Measurements from ENCODE around the gene HIVEP3. TPM values are rescaled to one million over a fixed set of nuclear protein-coding genes. Genes with fewer than 3 reads are reported as not detected.

Gene HIVEP3
- polyA plus RNA-seq, 3 donors, result 3.3 to 4.0 (median 3.7) TPM

- DNase-seq, result no peak
Measured at GRCh38 chr1:41789661-41790330, 128.9 kb downstream of the HIVEP3 start.

GRCh38 chr1:41788427-41788826 lies 130.3 kb downstream of the HIVEP3 start:
- no peak for DNase-seq

GRCh38 chr1:41784531-41785274 lies 134.0 kb downstream of the HIVEP3 start:
- DNase-seq, result no peak

- peak; percentile 75 for DNase-seq
Measured at GRCh38 chr1:41783189-41783639, 135.5 kb downstream of the HIVEP3 start.

GRCh38 chr1:41780916-41781315 lies 137.8 kb downstream of the HIVEP3 start:
- DNase-seq, result no peak

- no peak for DNase-seq
Measured at GRCh38 chr1:41780322-41780721, 138.4 kb downstream of the HIVEP3 start.

GRCh38 chr1:41779360-41779759 lies 139.4 kb downstream of the HIVEP3 start:
- no peak for DNase-seq

GRCh38 chr1:41777695-41778094 lies 141.0 kb downstream of the HIVEP3 start:
- no peak for DNase-seq

- DNase-seq, result no peak
Measured at GRCh38 chr1:41776891-41777441, 141.8 kb downstream of the HIVEP3 start.

GRCh38 chr1:41775956-41776585 lies 142.7 kb downstream of the HIVEP3 start:
- no peak for DNase-seq

- no peak for DNase-seq
Measured at GRCh38 chr1:41774471-41774990, 144.2 kb downstream of the HIVEP3 start.

- no peak for DNase-seq
Measured at GRCh38 chr1:41773842-41774241, 144.9 kb downstream of the HIVEP3 start.

- no peak for DNase-seq
Measured at GRCh38 chr1:41773144-41773591, 145.6 kb downstream of the HIVEP3 start.

- no peak for DNase-seq
Measured at GRCh38 chr1:41769068-41769467, 149.7 kb downstream of the HIVEP3 start.

- no peak for DNase-seq
Measured at GRCh38 chr1:41768583-41768982, 150.1 kb downstream of the HIVEP3 start.

GRCh38 chr1:41767534-41768525 lies 150.9 kb downstream of the HIVEP3 start:
- no peak for DNase-seq

- DNase-seq, result no peak
Measured at GRCh38 chr1:41766546-41766945, 152.2 kb downstream of the HIVEP3 start.

GRCh38 chr1:41766041-41766440 lies 152.7 kb downstream of the HIVEP3 start:
- DNase-seq, result no peak

GRCh38 chr1:41765152-41765551 lies 153.6 kb downstream of the HIVEP3 start:
- DNase-seq, result no peak

GRCh38 chr1:41764656-41765055 lies 154.1 kb downstream of the HIVEP3 start:
- DNase-seq, result no peak

GRCh38 chr1:41762777-41763176 lies 155.9 kb downstream of the HIVEP3 start:
- DNase-seq, result no peak

Data from renal pelvis (tissue), 4 donors.